Fibroblast of the aortic adventitia (primary cell): ENCODE measurements around the gene THADA. TPM values are rescaled to one million over a fixed set of nuclear protein-coding genes. Genes with fewer than 3 reads are reported as not detected.
"Not testable (repeated sequence)": the region's sequence is repeated elsewhere in the genome, so short reads cannot be mapped to it uniquely, and the experiment has no call there.

Experiments used
- DNase-seq: peaks from one replicate; pipeline ENCODE4 v3.0.0-alpha.2; 2010; ENCODE audit warnings: low read depth
- H3K4me3 ChIP-seq: 2 replicates; pipeline ENCODE4 v1.5.1; 2011; ENCODE audit warnings: low read depth, mild to moderate bottlenecking, control low read depth, low read length, moderate library complexity
- CTCF ChIP-seq: IDR thresholded peaks from 2 replicates; pipeline ENCODE4 v1.5.1; 2011; ENCODE audit warnings: mild to moderate bottlenecking, low read length, control low read depth, inconsistent platforms; ENCODE audit not compliant: insufficient read depth
- total RNA-seq: library from RNA; depleted of rRNA; stranded (reverse); fragments of >200 nt; gene quantifications from 2 replicates; pipeline ENCODE4 v1.2.3, GENCODE V29; 2012; ENCODE audit warnings: low replicate concordance

Gene THADA
- total RNA-seq, 1 donor: 34.6 TPM

DNA sequence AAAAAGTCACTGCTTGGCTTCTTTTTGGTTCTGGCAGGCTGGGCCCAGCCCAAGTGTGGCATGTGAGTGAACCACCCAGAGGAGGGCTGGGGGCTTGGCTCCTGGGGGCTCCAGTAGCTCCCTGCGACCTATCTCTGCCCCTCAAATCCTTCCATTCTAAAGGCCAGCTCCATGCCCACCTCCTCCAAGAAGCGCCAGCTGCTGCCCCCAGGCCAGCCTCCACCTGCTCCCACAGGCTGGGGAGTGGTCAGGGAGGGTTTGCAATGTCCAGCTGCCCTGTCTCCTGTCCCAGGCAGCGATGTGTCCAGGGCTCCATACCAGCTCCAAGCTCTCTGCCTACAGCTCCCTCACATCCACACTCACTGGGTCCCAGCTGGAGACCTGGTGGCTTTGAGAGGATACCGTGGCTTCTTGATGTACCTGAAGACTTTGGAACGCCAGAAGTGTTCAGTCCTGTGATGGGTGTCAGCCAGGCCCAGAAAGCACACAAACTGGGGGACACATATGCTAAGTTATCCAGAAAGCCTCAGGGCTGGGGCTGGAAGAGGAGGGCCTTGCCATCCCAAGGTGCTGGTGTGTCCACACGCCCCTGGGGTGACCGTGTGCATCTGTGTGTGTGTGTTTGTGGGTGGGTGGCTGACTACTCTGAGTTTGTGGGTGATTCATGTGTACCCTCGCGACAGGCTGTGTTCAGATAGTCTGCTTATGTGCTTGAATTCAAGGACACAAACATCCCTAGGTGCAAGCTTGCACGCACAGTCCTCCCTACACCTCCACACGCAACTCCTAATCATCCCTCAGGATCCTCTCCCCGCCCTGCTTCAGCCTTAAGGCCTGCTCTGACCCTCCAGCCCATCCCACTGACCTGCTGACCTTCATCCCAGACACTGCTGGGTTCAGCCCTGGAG lies 402.8 kb downstream of the THADA start:
- no peak overlapping the region for H3K4me3 ChIP-seq
- no peak for DNase-seq
- no peak for TF ChIP-seq CTCF

GRCh38 chr2:43191947-43192516 lies 403.8 kb downstream of the THADA start:
- DNase-seq: no peak
- TF ChIP-seq CTCF: no peak
- no peak overlapping the region for H3K4me3 ChIP-seq

DNA sequence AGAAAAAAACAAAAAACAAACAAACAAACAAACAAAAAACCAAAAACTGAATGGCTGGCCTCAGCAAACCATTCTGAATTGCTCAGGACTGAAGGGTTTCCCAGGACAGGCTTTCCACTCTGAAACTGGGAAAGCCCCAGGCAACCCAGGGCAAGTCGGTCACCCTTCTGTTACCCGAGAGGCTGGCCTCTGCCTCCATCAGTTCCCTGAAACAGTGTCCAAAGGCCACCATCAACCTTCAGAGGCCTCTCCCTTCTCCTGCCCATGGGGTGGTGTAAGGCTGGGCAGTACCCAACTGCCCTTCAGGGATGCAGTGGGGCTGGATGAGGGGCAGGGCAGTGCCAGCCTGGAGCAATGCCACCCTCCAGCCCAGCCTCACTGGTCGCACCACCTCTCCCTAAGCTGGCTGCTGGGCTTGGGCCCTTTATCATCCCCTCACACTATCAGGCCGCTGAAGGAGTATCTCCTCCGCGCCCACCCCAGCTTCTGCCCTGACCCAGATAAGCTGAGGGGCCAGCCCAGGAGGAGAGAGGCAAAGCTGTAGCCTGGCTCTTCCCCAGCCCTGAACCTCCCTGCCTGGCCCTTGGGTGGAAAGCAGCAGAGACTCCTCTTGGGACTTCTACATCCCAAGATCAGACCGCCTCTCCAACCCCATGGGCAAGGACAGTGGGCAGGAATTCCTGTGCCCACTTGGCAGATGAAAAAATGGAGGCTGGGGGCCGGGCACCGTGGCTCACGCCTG lies 405.4 kb downstream of the THADA start:
- no peak for TF ChIP-seq CTCF
- no peak overlapping the region for H3K4me3 ChIP-seq
- DNase-seq: no peak

DNA sequence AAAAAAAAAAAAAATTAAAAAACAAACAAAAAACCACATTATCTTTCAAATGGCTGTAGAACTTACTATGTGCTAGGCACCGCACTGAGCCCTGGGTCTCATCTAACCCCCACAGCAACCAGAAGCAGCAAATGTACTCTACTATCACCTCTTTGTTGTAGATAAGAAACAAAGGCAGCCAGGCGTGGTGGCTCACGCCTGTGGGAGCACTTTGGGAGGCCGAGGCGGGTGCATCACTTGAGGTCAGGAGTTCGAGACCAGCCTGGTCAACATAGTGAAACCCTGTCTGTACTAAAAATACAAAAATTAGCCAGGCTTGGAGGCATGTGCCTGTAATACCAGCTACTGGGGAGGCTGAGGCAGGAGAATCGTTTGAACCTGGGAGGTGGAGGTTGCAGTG lies 406.0 kb downstream of the THADA start:
- DNase-seq, H3K4me3 ChIP-seq: not testable (repeated sequence)

DNA sequence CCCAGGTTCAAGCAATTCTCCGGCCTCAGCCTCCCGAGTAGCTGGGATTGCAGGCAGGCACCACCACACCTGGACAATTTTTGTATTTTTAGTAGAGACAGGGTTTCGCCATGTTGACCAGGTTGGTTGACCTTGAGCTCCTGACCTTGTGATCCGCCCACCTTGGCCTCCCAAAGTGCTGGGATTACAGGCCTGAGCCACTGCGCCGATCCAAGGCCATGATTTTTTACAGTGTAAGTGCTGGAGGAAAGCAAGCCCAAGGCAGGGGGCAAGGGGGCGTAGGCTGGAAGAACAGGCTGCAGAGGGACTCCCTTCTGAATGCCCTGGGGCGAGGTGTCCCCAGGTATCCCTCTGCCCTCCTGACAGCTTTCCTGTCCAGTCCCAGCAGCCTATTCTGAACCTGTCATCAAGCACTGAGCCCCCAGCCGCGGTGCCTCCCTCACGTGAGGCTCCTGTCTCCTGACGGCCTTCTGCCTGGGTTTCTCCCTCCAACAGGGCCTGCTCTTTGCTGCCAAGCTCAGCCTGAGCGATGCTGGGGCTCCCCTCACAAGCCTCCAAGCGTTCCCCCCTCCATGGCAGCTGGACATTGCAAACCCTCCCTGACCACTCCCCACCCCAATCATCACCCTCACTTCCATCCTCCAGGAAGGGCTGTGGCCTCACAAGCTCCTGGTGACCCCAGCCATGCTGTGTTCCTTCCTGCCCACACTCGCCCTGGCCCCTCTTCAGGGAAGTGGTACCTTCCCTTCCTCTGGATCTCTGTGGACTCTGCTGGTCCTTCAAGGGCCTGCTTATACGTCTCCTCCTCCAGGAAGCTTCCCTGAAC lies 407.1 kb downstream of the THADA start:
- H3K4me3 ChIP-seq: no peak overlapping the region
- no peak for DNase-seq
- TF ChIP-seq CTCF: no peak

DNA sequence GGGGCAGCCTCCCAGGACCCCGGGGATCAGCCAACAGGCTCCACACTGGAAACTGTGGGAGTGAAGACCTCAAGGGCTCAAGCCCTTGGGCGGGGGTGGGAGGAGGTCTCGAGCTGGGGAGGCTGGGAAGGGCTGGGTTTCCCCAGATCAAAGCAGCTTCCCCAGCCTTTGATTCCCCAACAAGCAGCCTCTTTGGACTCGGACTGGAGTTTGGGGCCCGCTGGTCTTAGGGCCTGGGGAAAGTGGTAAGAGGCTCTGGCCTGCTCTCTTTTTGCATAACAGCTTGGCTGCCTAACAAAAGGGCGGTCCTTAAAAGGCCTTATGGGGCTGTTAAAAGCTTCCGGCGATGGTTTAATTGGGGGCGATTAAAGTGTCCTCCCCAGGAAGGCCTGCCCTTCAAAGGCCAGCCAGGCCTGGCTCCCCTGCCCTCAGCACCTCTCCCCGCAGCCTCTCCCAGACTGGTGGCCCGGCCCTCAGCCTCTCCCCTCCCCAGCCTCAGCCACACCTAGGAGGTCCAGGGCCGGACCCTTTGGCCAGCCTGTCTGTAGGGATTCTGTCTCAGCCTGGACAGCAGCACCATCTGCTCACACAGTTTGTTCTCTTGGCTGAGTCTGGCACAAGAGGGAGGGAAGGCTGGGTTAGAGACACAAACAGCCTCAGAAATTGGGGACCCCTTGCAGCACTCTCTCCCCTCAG lies 409.0 kb downstream of the THADA start:
- no peak for DNase-seq

More for the DNA sequence above, 409.0 kb downstream of the THADA start:
- H3K4me3 ChIP-seq: no peak overlapping the region
- TF ChIP-seq CTCF: no peak
